ENCODE measurements around the gene TIMM50. TPM values are rescaled to one million over a fixed set of nuclear protein-coding genes. Genes with fewer than 3 reads are reported as not detected.
A peak's percentile ranks its signal among the peaks of the same experiment; 100 is the strongest.

TIMM50 gene
- total and polyA plus RNA-seq, 2 of the 13 experiments (the other 11 are each of a cell fraction or from before 2014, with no cell fraction given): 91.1 to 92.5 TPM

DNA sequence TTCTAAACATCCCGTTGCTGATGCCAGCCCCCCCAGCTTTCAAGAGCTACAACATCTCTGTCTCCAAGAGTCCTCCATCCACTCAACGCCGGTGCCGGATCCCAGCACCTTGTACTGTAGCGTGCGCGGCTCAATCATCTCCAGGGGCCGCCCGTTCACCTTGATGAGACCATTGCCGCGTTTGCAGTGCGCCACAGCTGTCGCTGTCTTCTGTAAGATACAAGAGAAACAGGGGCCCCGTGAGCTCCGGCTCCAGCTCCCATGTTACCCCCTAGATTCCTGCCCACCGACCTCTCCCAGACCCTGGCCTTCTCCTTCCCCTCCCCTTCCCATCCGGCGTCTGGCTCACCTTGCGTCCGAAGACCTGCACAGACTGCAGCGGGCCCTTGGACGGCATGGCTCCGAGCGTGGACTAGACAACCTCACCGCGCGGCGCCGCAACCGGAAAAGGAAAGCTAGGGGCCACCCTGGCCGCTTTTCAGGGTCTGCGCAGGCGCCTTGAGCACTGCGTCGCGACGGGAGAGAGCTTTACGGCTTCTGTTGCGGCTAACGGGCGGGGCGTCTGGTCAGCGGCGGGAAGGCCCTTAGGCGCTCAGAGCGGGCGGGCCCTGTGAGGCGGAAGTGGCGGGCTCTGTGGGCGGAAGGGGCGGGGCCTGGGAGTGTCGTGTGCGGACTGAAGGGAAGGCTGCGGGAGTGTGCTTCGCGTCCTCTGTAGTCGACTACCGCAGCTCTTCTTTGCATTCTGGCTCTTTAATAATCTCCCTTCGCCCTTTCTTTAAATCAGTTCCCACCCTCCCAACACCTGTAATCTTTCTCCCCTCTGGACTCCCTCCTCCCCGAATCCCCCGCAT, 44.9 kb upstream of the TIMM50 start, which contains the start of gene RPS16 (continued):
- TF ChIP-seq ZNF180 (CRISPR knock-in tag; IDR thresholded peaks at IDR 0.05; ENCODE audit: borderline replicate concordance, low read depth): no peak
- peak; percentile 99 for TF ChIP-seq GABPB1 (CRISPR knock-in tag; IDR thresholded peaks at IDR 0.05)
- TF ChIP-seq, protein P1, sequence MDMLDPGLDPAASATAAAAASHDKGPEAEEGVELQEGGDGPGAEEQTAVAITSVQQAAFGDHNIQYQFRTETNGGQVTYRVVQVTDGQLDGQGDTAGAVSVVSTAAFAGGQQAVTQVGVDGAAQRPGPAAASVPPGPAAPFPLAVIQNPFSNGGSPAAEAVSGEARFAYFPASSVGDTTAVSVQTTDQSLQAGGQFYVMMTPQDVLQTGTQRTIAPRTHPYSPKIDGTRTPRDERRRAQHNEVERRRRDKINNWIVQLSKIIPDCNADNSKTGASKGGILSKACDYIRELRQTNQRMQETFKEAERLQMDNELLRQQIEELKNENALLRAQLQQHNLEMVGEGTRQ (IDR thresholded peaks at IDR 0.05; ENCODE audit: low read depth, low read length): no peak
- TF ChIP-seq, protein P1 (CRISPR knock-in tag; IDR thresholded peaks at IDR 0.05; ENCODE audit: borderline replicate concordance): peak; percentile 57; the same call in 1 of the 2 replicates
- TF ChIP-seq MEIS1 (CRISPR knock-in tag; IDR thresholded peaks at IDR 0.05; ENCODE audit: borderline replicate concordance): peak; percentile 89
- TF ChIP-seq ZBTB8A (CRISPR knock-in tag; IDR thresholded peaks at IDR 0.05; ENCODE audit: borderline replicate concordance, low read depth): 0 out of 2 replicates have a peak, but pooled peaks have one; percentile 82
- TF ChIP-seq THAP11 (CRISPR knock-in tag; IDR thresholded peaks at IDR 0.05): peak; percentile 96
- TF ChIP-seq PCBP2 (optimal IDR thresholded peaks at IDR 0.05; ENCODE audit: low read depth, low read length, poor library complexity, severe bottlenecking): no peak
- TF ChIP-seq, protein P2, sequence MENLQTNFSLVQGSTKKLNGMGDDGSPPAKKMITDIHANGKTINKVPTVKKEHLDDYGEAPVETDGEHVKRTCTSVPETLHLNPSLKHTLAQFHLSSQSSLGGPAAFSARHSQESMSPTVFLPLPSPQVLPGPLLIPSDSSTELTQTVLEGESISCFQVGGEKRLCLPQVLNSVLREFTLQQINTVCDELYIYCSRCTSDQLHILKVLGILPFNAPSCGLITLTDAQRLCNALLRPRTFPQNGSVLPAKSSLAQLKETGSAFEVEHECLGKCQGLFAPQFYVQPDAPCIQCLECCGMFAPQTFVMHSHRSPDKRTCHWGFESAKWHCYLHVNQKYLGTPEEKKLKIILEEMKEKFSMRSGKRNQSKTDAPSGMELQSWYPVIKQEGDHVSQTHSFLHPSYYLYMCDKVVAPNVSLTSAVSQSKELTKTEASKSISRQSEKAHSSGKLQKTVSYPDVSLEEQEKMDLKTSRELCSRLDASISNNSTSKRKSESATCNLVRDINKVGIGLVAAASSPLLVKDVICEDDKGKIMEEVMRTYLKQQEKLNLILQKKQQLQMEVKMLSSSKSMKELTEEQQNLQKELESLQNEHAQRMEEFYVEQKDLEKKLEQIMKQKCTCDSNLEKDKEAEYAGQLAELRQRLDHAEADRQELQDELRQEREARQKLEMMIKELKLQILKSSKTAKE (CRISPR knock-in tag; IDR thresholded peaks at IDR 0.05; ENCODE audit: borderline replicate concordance): peak; percentile 73; the same call in 1 of the 2 replicates
- peak; percentile 78 for TF ChIP-seq TEAD3 (CRISPR knock-in tag; optimal IDR thresholded peaks at IDR 0.05; ENCODE audit: borderline replicate concordance)
- no peak for TF ChIP-seq ZEB1 (IDR thresholded peaks at IDR 0.05; ENCODE audit: insufficient replicate concordance, low read depth)
- TF ChIP-seq, protein P3, sequence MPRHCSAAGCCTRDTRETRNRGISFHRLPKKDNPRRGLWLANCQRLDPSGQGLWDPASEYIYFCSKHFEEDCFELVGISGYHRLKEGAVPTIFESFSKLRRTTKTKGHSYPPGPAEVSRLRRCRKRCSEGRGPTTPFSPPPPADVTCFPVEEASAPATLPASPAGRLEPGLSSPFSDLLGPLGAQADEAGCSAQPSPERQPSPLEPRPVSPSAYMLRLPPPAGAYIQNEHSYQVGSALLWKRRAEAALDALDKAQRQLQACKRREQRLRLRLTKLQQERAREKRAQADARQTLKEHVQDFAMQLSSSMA (CRISPR knock-in tag; IDR thresholded peaks at IDR 0.05): peak; percentile 98
- peak; percentile 61; the same call in 1 of the 2 replicates for TF ChIP-seq ZFP36L1 (CRISPR knock-in tag; IDR thresholded peaks at IDR 0.05)
- TF ChIP-seq, protein P4, sequence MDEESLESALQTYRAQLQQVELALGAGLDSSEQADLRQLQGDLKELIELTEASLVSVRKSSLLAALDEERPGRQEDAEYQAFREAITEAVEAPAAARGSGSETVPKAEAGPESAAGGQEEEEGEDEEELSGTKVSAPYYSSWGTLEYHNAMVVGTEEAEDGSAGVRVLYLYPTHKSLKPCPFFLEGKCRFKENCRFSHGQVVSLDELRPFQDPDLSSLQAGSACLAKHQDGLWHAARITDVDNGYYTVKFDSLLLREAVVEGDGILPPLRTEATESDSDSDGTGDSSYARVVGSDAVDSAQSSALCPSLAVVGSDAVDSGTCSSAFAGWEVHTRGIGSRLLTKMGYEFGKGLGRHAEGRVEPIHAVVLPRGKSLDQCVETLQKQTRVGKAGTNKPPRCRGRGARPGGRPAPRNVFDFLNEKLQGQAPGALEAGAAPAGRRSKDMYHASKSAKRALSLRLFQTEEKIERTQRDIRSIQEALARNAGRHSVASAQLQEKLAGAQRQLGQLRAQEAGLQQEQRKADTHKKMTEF (CRISPR knock-in tag; IDR thresholded peaks at IDR 0.05): peak; percentile 91
- TF ChIP-seq, protein P5, sequence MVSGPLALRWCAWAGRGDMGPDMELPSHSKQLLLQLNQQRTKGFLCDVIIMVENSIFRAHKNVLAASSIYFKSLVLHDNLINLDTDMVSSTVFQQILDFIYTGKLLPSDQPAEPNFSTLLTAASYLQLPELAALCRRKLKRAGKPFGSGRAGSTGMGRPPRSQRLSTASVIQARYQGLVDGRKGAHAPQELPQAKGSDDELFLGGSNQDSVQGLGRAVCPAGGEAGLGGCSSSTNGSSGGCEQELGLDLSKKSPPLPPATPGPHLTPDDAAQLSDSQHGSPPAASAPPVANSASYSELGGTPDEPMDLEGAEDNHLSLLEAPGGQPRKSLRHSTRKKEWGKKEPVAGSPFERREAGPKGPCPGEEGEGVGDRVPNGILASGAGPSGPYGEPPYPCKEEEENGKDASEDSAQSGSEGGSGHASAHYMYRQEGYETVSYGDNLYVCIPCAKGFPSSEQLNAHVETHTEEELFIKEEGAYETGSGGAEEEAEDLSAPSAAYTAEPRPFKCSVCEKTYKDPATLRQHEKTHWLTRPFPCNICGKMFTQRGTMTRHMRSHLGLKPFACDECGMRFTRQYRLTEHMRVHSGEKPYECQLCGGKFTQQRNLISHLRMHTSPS (CRISPR knock-in tag; IDR thresholded peaks at IDR 0.05; ENCODE audit: low read depth): no peak
- TF ChIP-seq ZNF547 (CRISPR knock-in tag; IDR thresholded peaks at IDR 0.05): peak; percentile 71; the same call in 1 of the 2 replicates
- TF ChIP-seq, protein P6, sequence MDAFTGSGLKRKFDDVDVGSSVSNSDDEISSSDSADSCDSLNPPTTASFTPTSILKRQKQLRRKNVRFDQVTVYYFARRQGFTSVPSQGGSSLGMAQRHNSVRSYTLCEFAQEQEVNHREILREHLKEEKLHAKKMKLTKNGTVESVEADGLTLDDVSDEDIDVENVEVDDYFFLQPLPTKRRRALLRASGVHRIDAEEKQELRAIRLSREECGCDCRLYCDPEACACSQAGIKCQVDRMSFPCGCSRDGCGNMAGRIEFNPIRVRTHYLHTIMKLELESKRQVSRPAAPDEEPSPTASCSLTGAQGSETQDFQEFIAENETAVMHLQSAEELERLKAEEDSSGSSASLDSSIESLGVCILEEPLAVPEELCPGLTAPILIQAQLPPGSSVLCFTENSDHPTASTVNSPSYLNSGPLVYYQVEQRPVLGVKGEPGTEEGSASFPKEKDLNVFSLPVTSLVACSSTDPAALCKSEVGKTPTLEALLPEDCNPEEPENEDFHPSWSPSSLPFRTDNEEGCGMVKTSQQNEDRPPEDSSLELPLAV (CRISPR knock-in tag; conservative IDR thresholded peaks at IDR 0.05; ENCODE audit: low read depth): peak; percentile 62; the same call in 1 of the 2 replicates

Data from HepG2 (cell line).